ENCODE data around the gene USP30.

USP30 gene

GRCh38 chr12:109087250-109087649 is 34.9 kb downstream of the USP30 start:
- no peak overlapping the region for H3K27ac ChIP-seq (ENCODE audit: poor library complexity, severe bottlenecking)

GRCh38 chr12:109088818-109089217 is 36.4 kb downstream of the USP30 start:
- Histone ChIP-seq H3K4me1 (ENCODE audit: insufficient read depth, poor library complexity, severe bottlenecking) (peaks cover 9% of the 10 kb centered on the region), H3K27ac (ENCODE audit: poor library complexity, severe bottlenecking) (no peak overlapping the region), H3K9me3 (ENCODE audit: severe bottlenecking) (no peaks in the 10 kb centered on the region), H3K27me3 (ENCODE audit: insufficient read depth, poor library complexity, severe bottlenecking) (no peaks in the 10 kb centered on the region), H3K4me3 (ENCODE audit: severe bottlenecking) (no peak overlapping the region), H3K36me3 (ENCODE audit: low read depth) (peaks cover 69% of the 10 kb centered on the region)
- TF ChIP-seq CTCF (IDR thresholded peaks at IDR 0.05; ENCODE audit: poor library complexity, severe bottlenecking) = no peak
- no peak for DNase-seq (ENCODE audit: low spot score)
- ATAC-seq (ENCODE audit: low read depth) = no peak

More at GRCh38 chr12:109087250-109087649, 34.9 kb downstream of the USP30 start:
- ATAC-seq (ENCODE audit: low read depth) (0 out of 3 replicates have a peak, but pooled peaks have one; percentile 51), DNase-seq (ENCODE audit: low spot score) (no peak)
- TF ChIP-seq CTCF (IDR thresholded peaks at IDR 0.05; ENCODE audit: poor library complexity, severe bottlenecking) = no peak
- Histone ChIP-seq H3K9me3 (ENCODE audit: severe bottlenecking) (no peaks in the 10 kb centered on the region), H3K4me3 (ENCODE audit: severe bottlenecking) (no peak overlapping the region), H3K4me1 (ENCODE audit: insufficient read depth, poor library complexity, severe bottlenecking) (peaks cover 8% of the 10 kb centered on the region), H3K27me3 (ENCODE audit: insufficient read depth, poor library complexity, severe bottlenecking) (no peaks in the 10 kb centered on the region), H3K36me3 (ENCODE audit: low read depth) (peaks cover 74% of the 10 kb centered on the region)

GRCh38 chr12:109089683-109090082 is 37.3 kb downstream of the USP30 start:
- Histone ChIP-seq H3K4me3 (ENCODE audit: severe bottlenecking) (no peak overlapping the region), H3K27ac (ENCODE audit: poor library complexity, severe bottlenecking) (no peak overlapping the region), H3K4me1 (ENCODE audit: insufficient read depth, poor library complexity, severe bottlenecking) (peaks cover 9% of the 10 kb centered on the region), H3K27me3 (ENCODE audit: insufficient read depth, poor library complexity, severe bottlenecking) (no peaks in the 10 kb centered on the region), H3K36me3 (ENCODE audit: low read depth) (peaks cover 67% of the 10 kb centered on the region), H3K9me3 (ENCODE audit: severe bottlenecking) (no peaks in the 10 kb centered on the region)
- DNase-seq (ENCODE audit: low spot score) = no peak
- no peak for TF ChIP-seq CTCF (IDR thresholded peaks at IDR 0.05; ENCODE audit: poor library complexity, severe bottlenecking)
- no peak for ATAC-seq (ENCODE audit: low read depth)

GRCh38 chr12:109092497-109093021 is 40.2 kb downstream of the USP30 start:
- DNase-seq (ENCODE audit: low spot score) (no peak), ATAC-seq (ENCODE audit: low read depth) (no peak)
- TF ChIP-seq CTCF (IDR thresholded peaks at IDR 0.05; ENCODE audit: poor library complexity, severe bottlenecking) = no peak
- peaks cover 9% of the 10 kb centered on the region for H3K4me1 ChIP-seq (ENCODE audit: insufficient read depth, poor library complexity, severe bottlenecking)
- H3K27ac ChIP-seq (ENCODE audit: poor library complexity, severe bottlenecking) = peak overlapping the region; percentile 5
- peaks cover 47% of the 10 kb centered on the region for H3K36me3 ChIP-seq (ENCODE audit: low read depth)
- no peaks in the 10 kb centered on the region for H3K27me3 ChIP-seq (ENCODE audit: insufficient read depth, poor library complexity, severe bottlenecking)
- peak overlapping the region; percentile 32 for H3K4me3 ChIP-seq (ENCODE audit: severe bottlenecking)
- H3K9me3 ChIP-seq (ENCODE audit: severe bottlenecking) = no peaks in the 10 kb centered on the region
